Natural killer cell (primary cell): Measurements from ENCODE around the gene AICDA. TPM values are rescaled to one million over a fixed set of nuclear protein-coding genes. Genes with fewer than 3 reads are reported as not detected.
"Not testable (repeated sequence)": the region's sequence is repeated elsewhere in the genome, so short reads cannot be mapped to it uniquely, and the experiment has no call there.

Source experiments
- ATAC-seq, 3 donors: fragments of 150-1000 bp in 2 of 3; fragments of 200-7000 bp in 1 of 3; cut with Tn5 transposase; 1 replicate in 1 of 3; 2 replicates in 2 of 3; pipeline ENCODE4 v1.10.0; 2021; ENCODE audit warnings: mild to moderate bottlenecking in 2 of 3, moderate library complexity in 2 of 3
- DNase-seq, 2 donors: peaks; one replicate each; pipeline versions ENCODE4 v3.0.0 to v3.0.0-alpha.2; 2013 to 2021; ENCODE audit warnings: mixed read lengths in 1 of 2
- H3K27ac ChIP-seq: one replicate; pipeline ENCODE4 v1.5.1; 2013; ENCODE audit warnings: mild to moderate bottlenecking, low read length
- H3K27me3 ChIP-seq: one replicate; pipeline ENCODE4 v1.6.1; 2013; ENCODE audit warnings: low read length; ENCODE audit not compliant: control insufficient read depth, insufficient read depth
- H3K36me3 ChIP-seq: one replicate; pipeline ENCODE4 v1.6.1; 2013; ENCODE audit warnings: low read length; ENCODE audit not compliant: control insufficient read depth, insufficient read depth
- H3K4me1 ChIP-seq: one replicate; pipeline ENCODE4 v1.6.1; 2013; ENCODE audit warnings: low read length; ENCODE audit not compliant: control insufficient read depth, insufficient read depth
- H3K4me3 ChIP-seq: one replicate; pipeline ENCODE4 v1.5.1; 2013; ENCODE audit warnings: low read length
- H3K9me3 ChIP-seq: one replicate; pipeline ENCODE4 v1.6.1; 2013; ENCODE audit warnings: low read length; ENCODE audit not compliant: control insufficient read depth, insufficient read depth
- H3K27ac Mint-ChIP-seq, 2 donors: one replicate each; pipeline ENCODE4 v1.8.0; 2022; ENCODE audit warnings: mild to moderate bottlenecking in 2 of 2, mixed read lengths in 2 of 2, moderate library complexity in 1 of 2
- H3K27me3 Mint-ChIP-seq, 2 donors: one replicate each; pipeline ENCODE4 v1.8.0; 2022; ENCODE audit warnings: low read depth in 2 of 2, mixed read lengths in 2 of 2
- H3K36me3 Mint-ChIP-seq: one replicate; pipeline ENCODE4 v1.8.0; 2022; ENCODE audit warnings: mixed read lengths
- H3K4me1 Mint-ChIP-seq, 2 donors: one replicate each; pipeline ENCODE4 v1.8.0; 2022; ENCODE audit warnings: mixed read lengths in 2 of 2
- H3K4me3 Mint-ChIP-seq: one replicate; pipeline ENCODE4 v1.8.0; 2022; ENCODE audit warnings: mild to moderate bottlenecking, moderate library complexity, mixed read lengths
- H3K9me3 Mint-ChIP-seq, 2 donors: one replicate each; pipeline ENCODE4 v1.8.0; 2022; ENCODE audit warnings: mixed read lengths in 2 of 2
- CTCF ChIP-seq: fragments of 200-600 bp; IDR thresholded peaks from one replicate; pipeline ENCODE4 v1.8.0; 2022; ENCODE audit warnings: antibody characterized with exemption
- WGBS: methylation state at CpG from one replicate; pipeline ENCODE4 v1.1.7; 2013; ENCODE audit warnings: missing lambda C conversion rate; ENCODE audit not compliant: insufficient coverage; 5-methylcytosine and 5-hydroxymethylcytosine counted together
- intact Hi-C: fragments of 100-400 bp; cut with micrococcal nuclease; formaldehyde crosslinking; loops from one replicate; pipeline ENCODE4 v1.14.2; 2022
- total RNA-seq, 4 donors: library from RNA; stranded (reverse); fragments of 120-200 nt in 1 of 4; gene quantifications; one replicate each; pipeline versions ENCODE4 v1.2.3 to v1.2.4, GENCODE V29; 2013 to 2022

AICDA gene
- total RNA-seq, 3 donors from 2014 or later (not counting 1 experiment from before 2014, with no cell fraction given): not detected

DNA sequence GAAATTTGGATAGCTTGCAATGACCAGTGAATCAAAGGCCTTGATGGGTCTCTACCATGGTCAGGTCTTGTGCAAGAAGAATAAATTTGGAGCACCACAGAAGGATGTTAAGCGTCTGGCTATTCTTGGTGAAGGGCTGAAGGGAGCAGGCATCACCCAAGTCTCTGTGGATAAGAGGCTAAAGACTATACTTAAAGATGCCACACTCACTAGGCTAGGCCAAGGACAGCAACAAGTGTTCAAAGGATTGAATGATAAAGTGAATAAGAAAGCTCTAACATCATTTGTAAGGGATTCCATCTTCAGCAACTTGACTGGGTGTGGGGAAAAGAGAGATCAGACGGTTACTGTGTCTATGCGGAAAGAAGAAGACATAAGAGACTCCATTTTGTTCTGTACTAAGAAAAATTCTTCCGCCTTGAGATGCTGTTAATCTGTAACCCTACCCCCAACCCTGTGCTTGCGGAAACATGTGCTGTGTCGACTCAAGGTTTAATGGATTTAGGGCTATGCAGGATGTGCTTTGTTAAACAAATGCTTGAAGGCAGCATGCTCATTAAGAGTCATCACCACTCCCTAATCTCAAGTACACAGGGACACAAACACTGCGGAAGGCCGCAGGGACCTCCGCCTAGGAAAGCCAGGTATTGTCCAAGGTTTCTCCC lies 22.8 kb upstream of the AICDA start:
- not testable (repeated sequence) for H3K36me3 Mint-ChIP-seq

DNA sequence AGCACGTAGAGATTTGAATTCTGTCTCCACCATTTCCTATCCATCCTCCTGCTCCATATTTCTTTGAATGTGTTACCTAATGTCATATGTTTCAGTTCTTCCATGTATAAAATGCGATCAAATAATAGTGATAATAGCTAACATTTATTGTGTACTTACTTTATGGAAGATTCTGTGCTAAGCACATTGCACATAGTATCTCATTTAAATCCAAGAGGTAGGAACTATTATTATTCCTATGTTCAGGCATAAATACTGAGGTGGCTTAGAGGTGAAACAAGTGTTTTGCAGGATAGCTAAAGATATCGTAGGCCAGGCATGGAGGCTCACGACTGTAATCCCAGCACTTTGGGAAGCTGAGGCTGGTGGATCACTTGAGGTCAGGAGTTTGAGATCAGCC lies 17.5 kb upstream of the AICDA start:
- no peak for ATAC-seq
- Mint-ChIP-seq H3K36me3 (no peaks in the 10 kb centered on the region), H3K4me3 (no peak overlapping the region), H3K27me3 (peaks cover 0 to 5% of the 10 kb centered on the region in 2 donors), H3K27ac (no peak overlapping the region), H3K9me3 (no peaks in the 10 kb centered on the region), H3K4me1 (no peaks in the 10 kb centered on the region)
- DNase-seq: no peak
- H3K9me3 ChIP-seq: no peaks in the 10 kb centered on the region
- H3K36me3 ChIP-seq: no peaks in the 10 kb centered on the region
- no peak overlapping the region for H3K4me3 ChIP-seq
- 94% methylated on average over 2 of the region's 4 CpGs for WGBS
- TF ChIP-seq CTCF: no peak
- H3K27ac ChIP-seq: no peak overlapping the region
- no peaks in the 10 kb centered on the region for H3K4me1 ChIP-seq
- intact Hi-C loops: no loop called here
- no peaks in the 10 kb centered on the region for H3K27me3 ChIP-seq

More for the DNA sequence above, 22.8 kb upstream of the AICDA start:
- DNase-seq, H3K36me3 ChIP-seq, H3K27me3 Mint-ChIP-seq, H3K9me3 ChIP-seq, H3K27ac Mint-ChIP-seq, H3K27ac ChIP-seq, H3K4me3 Mint-ChIP-seq, H3K4me1 ChIP-seq, intact Hi-C loops, H3K9me3 Mint-ChIP-seq, ATAC-seq, H3K4me3 ChIP-seq, H3K4me1 Mint-ChIP-seq, H3K27me3 ChIP-seq: not testable (repeated sequence)
- WGBS: 98% methylated on average over 3 of the region's 9 CpGs

DNA sequence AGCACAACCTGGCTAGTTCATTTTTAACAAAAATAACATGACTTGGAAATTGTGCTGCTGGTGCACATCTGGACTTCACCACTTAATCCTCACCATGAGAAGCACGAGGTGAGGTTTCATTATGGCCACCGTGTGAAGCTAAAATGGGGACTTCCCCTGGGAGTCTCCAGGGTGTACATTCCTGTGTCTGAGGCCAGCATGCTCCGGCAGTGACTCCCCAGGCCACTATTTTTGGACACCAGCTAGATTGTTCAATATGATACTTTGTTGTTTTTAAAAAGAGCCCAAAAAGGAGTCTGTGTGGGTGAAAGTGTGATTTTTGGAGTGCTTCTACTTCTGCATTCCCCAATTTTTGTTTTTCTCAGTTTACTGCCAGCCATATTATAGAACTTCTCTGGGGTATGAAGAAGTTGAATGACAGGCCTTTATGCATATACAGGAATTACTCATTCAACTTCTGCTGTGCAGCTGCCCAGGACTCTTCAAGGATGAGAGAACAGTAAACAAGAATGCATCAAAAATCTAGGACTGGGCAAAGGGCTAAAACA lies 16.9 kb upstream of the AICDA start:
- Mint-ChIP-seq H3K27ac (no peak overlapping the region), H3K4me1 (no peaks in the 10 kb centered on the region), H3K36me3 (no peaks in the 10 kb centered on the region), H3K9me3 (no peaks in the 10 kb centered on the region), H3K27me3 (peaks cover 0 to under 1% of the 10 kb centered on the region in 2 donors), H3K4me3 (no peak overlapping the region)
- H3K4me3 ChIP-seq: no peak overlapping the region
- ATAC-seq (no peak), DNase-seq (no peak)
- H3K9me3 ChIP-seq: no peaks in the 10 kb centered on the region
- no peaks in the 10 kb centered on the region for H3K4me1 ChIP-seq
- H3K36me3 ChIP-seq: no peaks in the 10 kb centered on the region
- intact Hi-C loops: no loop called here
- WGBS: 23% methylated on average over 3 of the region's 3 CpGs
- H3K27me3 ChIP-seq: no peaks in the 10 kb centered on the region
- no peak for TF ChIP-seq CTCF
- H3K27ac ChIP-seq: no peak overlapping the region

GRCh38 chr12:8628731-8629130 lies 16.1 kb upstream of the AICDA start:
- Histone ChIP-seq H3K27me3 (no peaks in the 10 kb centered on the region), H3K4me3 (no peak overlapping the region), H3K36me3 (no peaks in the 10 kb centered on the region), H3K9me3 (no peaks in the 10 kb centered on the region), H3K27ac (no peak overlapping the region), H3K4me1 (no peaks in the 10 kb centered on the region)
- DNase-seq (no peak), ATAC-seq (no peak)
- TF ChIP-seq CTCF: no peak
- Mint-ChIP-seq H3K4me1 (no peaks in the 10 kb centered on the region), H3K27ac (no peak overlapping the region), H3K9me3 (no peaks in the 10 kb centered on the region), H3K4me3 (no peak overlapping the region), H3K36me3 (no peaks in the 10 kb centered on the region), H3K27me3 (no peaks in the 10 kb centered on the region)
- WGBS: 85% methylated on average over 2 of the region's 3 CpGs
- intact Hi-C loops: no loop called here

DNA sequence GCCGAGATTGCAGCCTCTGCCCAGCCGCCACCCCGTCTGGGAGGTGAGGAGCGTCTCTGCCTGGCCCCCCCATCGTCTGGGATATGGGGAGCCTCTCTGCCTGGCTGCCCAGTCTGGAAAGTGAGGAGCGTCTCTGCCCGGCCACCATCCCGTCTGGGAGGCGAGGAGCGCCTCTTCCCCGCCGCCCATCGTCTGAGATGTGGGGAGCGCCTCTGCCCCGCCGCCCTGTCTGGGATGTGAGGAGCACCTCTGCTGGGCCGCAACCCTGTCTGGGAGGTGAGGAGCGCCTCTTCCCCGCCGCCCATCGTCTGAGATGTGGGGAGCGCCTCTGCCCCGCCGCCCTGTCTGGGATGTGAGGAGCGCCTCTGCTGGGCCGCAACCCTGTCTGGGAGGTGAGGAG lies 12.1 kb upstream of the AICDA start:
- 97% methylated on average over 16 of the region's 26 CpGs for WGBS
- intact Hi-C loops: not testable (repeated sequence)

More for the DNA sequence above, 12.1 kb upstream of the AICDA start:
- not testable (repeated sequence) for H3K9me3 ChIP-seq, H3K4me1 ChIP-seq, H3K4me3 ChIP-seq, H3K27ac Mint-ChIP-seq, H3K27ac ChIP-seq, H3K4me1 Mint-ChIP-seq, ATAC-seq, H3K36me3 ChIP-seq, H3K4me3 Mint-ChIP-seq, H3K36me3 Mint-ChIP-seq, H3K9me3 Mint-ChIP-seq, DNase-seq, H3K27me3 ChIP-seq, H3K27me3 Mint-ChIP-seq
